ENCODE measurements around the gene SHROOM1. TPM values are rescaled to one million over a fixed set of nuclear protein-coding genes. Genes with fewer than 3 reads are reported as not detected.

SHROOM1 gene
- total RNA-seq, 4 donors from 2014 or later: 4.5 to 21.2 (median 13.1) TPM

- Histone ChIP-seq H3K36me3 (no peaks in the 10 kb centered on the region), H3K27ac (replicated peaks in 1 of 4) (no peak overlapping the region), H3K9me3 (no peaks in the 10 kb centered on the region), H3K4me3 (no peak overlapping the region), H3K27me3 (no peaks in the 10 kb centered on the region), H3K4me1 (peaks cover 0 to 17% (median 16%) of the 10 kb centered on the region in 4 donors)
- no peak for DNase-seq (ENCODE audit: extremely low spot score)
- TF ChIP-seq POLR2AphosphoS5 (IDR thresholded peaks at IDR 0.05): no peak
- no peak for TF ChIP-seq CTCF (IDR thresholded peaks at IDR 0.05)
- no peak for TF ChIP-seq EP300 (IDR thresholded peaks at IDR 0.05)
- no peak for TF ChIP-seq POLR2A (IDR thresholded peaks at IDR 0.05; ENCODE audit: low read depth)
- WGBS: 81% methylated on average over 2 of the region's 2 CpGs
- intact Hi-C loops (cut with DNase I): no loop called here
Measured at GRCh38 chr5:132837868-132838267, 7.4 kb upstream of the SHROOM1 start.

- H3K27me3 ChIP-seq: no peaks in the 10 kb centered on the region
- TF ChIP-seq CTCF (IDR thresholded peaks at IDR 0.05): no peak
- no peak for TF ChIP-seq EP300 (IDR thresholded peaks at IDR 0.05)
- no peak for TF ChIP-seq POLR2A (IDR thresholded peaks at IDR 0.05; ENCODE audit: low read depth)
- TF ChIP-seq POLR2AphosphoS5 (IDR thresholded peaks at IDR 0.05): no peak
- H3K4me3 ChIP-seq: no peak overlapping the region
- H3K4me1 ChIP-seq: peaks cover 0 to 17% (median 16%) of the 10 kb centered on the region in 4 donors
- DNase-seq (ENCODE audit: extremely low spot score): no peak
- 91% methylated on average over 1 of the region's 1 CpG for WGBS
- H3K36me3 ChIP-seq: no peaks in the 10 kb centered on the region
- H3K27ac ChIP-seq (replicated peaks in 1 of 4): no peak overlapping the region
- no peaks in the 10 kb centered on the region for H3K9me3 ChIP-seq
- intact Hi-C loops (cut with DNase I): no loop called here
Measured at GRCh38 chr5:132836852-132837251, 6.4 kb upstream of the SHROOM1 start.

- Histone ChIP-seq H3K27ac (replicated peaks in 1 of 4) (no peak overlapping the region), H3K9me3 (no peaks in the 10 kb centered on the region), H3K4me1 (peaks cover 9 to 20% (median 18%) of the 10 kb centered on the region in 4 donors), H3K27me3 (no peaks in the 10 kb centered on the region), H3K36me3 (no peaks in the 10 kb centered on the region), H3K4me3 (no peak overlapping the region)
- intact Hi-C loops (cut with DNase I): loop anchor here (5.0 kb wide), 2 partner anchors 33 to 48 kb away; partner anchors contain the start of genes GDF9 and UQCRQ
- no peak for TF ChIP-seq EP300 (IDR thresholded peaks at IDR 0.05)
- no peak for TF ChIP-seq POLR2AphosphoS5 (IDR thresholded peaks at IDR 0.05)
- no peak for TF ChIP-seq CTCF (IDR thresholded peaks at IDR 0.05)
- TF ChIP-seq POLR2A (IDR thresholded peaks at IDR 0.05; ENCODE audit: low read depth): no peak
- WGBS: 100% methylated on average over 3 of the region's 3 CpGs
- no peak for DNase-seq (ENCODE audit: extremely low spot score)
Measured at GRCh38 chr5:132834057-132834456, 3.6 kb upstream of the SHROOM1 start.

- H3K4me3 ChIP-seq: no peak overlapping the region
- H3K36me3 ChIP-seq: no peaks in the 10 kb centered on the region
- H3K27me3 ChIP-seq: no peaks in the 10 kb centered on the region
- intact Hi-C loops (cut with DNase I): loop anchor here (5.0 kb wide), 2 partner anchors 35 to 50 kb away; partner anchors contain the start of genes GDF9 and UQCRQ
- TF ChIP-seq CTCF (IDR thresholded peaks at IDR 0.05) (no peak), POLR2AphosphoS5 (IDR thresholded peaks at IDR 0.05) (no peak), EP300 (IDR thresholded peaks at IDR 0.05) (no peak), POLR2A (IDR thresholded peaks at IDR 0.05; ENCODE audit: low read depth) (no peak)
- H3K4me1 ChIP-seq: peaks cover 9 to 24% (median 20%) of the 10 kb centered on the region in 4 donors
- WGBS: 91% methylated on average over 5 of the region's 5 CpGs
- H3K9me3 ChIP-seq: no peaks in the 10 kb centered on the region
- no peak for DNase-seq (ENCODE audit: extremely low spot score)
- no peak overlapping the region for H3K27ac ChIP-seq (replicated peaks in 1 of 4)
Measured at GRCh38 chr5:132832612-132833011, 2.2 kb upstream of the SHROOM1 start.

Data from esophagus muscularis mucosa (tissue), 4 donors.